HG02840 (cell line): ENCODE results near the gene RARS1.
A peak's percentile ranks its signal among the peaks of the same experiment; 100 is the strongest.
"Not testable (repeated sequence)": the region's sequence is repeated elsewhere in the genome, so short reads cannot be mapped to it uniquely, and the experiment has no call there.

Experiments used
- ATAC-seq: cut with Tn5 transposase; IDR thresholded peaks from one replicate; pipeline ENCODE4 v1.9.1; 2021; ENCODE audit warnings: mild to moderate bottlenecking, moderate library complexity, moderate number of reproducible peaks; ENCODE audit not compliant: unreplicated experiment, low FRiP score

RARS1 gene

DNA sequence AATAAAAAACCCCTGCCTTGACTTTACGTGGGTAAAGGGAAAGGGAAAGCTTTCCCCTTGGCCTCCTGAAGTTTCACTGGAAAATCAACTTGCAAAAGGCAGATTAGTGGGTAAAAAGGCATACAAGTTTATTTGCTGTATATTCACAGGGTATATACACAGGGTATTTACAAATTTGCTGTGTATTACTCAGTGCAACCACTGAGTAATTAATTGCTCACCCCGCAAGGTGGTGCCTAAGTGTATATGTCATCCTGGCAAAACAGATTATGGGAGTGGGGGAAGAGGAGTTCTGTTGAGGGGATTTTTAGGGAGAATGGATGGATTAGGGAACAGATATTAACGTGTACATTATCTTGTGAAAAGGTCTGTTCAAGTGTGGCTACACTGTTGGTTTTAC, 7.1 kb upstream of the RARS1 start:
- ATAC-seq: no peak

DNA sequence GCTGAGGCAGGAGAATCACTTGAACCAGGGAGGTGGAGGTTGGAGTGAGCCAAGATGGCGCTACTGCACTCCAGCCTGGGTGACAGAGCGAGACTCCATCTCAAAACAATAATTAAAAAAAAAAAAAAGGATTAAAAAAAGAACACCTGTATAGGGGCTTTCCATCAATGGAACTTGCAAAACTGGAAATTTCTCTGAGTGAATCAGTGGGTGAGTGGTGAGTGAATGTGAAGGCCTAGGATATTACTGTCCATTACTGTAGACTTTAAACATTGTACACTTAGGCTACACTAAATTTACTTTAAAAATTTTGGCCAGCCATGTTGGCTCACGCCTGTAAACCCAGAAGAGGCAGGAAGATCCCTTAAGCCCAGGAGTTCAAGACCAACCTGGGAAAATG, 5.7 kb upstream of the RARS1 start:
- ATAC-seq: no peak

DNA sequence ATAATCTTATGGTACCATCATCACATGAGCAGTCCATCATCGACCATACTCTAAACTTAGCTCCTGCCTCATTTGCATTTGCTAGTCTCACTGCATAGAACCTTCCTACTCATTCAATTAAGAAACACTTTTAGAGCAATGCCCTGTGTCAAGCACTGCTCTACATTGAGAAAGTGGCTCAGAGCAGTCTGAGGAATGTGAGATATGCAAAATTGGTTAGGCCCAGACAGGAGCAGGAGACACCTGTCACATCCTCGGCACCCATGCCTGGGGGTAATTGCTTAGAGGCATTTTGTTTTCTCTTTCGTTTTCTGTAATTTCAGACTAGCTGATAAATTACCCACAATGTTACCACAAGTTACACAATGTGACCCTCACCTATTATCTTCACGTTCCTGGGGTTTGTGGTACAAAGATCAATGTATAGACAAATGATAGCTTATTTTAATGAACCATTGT, 4.9 kb upstream of the RARS1 start:
- peak; percentile 93 for ATAC-seq

DNA sequence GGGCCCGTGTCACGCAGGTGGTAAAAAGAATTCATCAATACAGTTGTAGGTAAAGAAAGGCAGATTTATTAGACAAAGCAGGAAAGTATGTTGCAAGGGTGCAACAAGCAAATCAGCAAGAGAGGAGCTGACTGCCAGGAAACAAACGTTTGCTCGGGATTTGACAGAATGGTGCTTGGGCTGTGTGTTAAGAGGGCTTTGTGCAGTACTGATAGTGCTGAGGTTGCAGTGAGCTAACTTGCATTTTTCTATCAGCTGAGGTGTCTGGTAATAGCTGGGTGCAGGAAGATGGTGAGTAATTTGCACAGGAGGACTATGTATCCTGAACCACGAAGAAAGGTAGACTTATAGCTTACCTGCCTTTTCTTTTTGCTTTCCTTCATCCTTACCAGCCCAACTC, 3.9 kb upstream of the RARS1 start:
- no peak for ATAC-seq

DNA sequence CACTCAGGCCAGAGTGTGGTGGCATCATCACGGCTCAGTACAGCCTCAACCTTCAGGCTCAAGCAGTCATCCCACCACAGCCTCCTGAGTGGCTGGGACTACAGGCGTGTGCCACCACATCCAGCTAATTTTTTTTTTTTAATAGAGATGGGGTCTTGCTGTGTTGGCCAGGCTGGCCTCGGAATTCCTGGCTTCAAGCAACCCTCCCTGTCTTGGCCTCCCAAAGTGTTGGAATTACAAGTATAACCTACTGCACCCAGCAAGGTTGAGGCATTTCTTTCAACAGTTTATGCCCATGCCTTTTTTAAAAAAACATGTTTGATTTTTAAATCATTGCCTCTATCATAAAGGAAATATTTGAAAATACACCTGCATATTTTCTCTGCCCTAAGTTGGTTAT, 2.8 kb downstream of the RARS1 start:
- ATAC-seq: no peak

DNA sequence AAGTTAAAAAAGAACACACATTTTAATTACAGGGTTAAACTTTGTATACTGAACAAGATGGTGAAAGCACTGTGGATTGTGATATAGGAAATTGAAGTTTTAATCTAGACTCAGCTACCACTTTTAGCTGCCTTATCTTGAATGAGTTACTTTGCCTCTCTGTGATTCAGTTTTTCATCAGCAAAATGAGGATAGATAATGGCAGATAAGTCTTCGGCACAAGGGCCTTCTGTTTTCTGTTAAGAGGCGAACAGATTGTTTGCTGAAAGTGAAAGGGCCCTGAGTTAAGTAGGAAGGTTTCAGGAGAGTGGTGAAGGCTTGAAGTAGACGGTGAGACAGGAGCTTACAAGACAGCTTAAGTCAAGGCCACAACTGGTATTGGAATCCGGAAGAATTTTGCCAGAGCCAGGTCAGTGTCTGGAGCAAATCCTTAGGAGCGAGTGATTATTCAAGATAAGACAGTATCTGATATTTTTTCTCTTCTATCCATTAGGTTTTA, 7.8 kb downstream of the RARS1 start:
- ATAC-seq: no peak

DNA sequence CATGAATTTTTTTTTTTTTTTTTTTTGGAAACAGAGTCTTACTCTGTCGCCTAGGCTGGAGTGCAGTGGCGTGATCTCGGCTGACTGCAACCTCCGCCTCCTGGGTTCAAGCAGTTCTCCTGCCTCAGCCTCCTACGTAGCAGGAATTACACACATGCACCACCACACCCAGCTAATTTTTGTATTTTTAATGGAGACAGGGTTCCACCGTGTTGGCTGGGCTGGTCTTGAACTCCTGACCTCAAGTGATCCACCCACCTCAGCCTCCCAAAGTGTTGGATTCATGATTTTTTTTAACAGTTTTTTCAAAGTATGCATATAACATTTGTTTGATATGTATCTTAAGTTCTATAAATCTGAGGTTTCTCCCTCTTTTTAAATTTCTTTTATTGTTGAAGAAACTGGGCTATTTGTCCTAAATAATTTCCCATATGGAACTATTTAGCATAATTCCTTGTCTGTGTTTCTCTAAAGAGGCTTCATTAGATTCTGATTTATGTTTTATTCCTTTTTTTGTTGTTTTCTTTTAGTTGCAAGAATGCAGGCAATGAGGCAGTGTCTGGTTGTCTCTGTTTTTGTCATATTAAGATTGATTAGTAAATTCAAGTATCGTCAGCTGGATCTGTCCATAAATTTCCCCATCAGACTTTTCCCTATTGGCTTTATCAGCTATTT, 16.4 kb downstream of the RARS1 start:
- no peak for ATAC-seq

DNA sequence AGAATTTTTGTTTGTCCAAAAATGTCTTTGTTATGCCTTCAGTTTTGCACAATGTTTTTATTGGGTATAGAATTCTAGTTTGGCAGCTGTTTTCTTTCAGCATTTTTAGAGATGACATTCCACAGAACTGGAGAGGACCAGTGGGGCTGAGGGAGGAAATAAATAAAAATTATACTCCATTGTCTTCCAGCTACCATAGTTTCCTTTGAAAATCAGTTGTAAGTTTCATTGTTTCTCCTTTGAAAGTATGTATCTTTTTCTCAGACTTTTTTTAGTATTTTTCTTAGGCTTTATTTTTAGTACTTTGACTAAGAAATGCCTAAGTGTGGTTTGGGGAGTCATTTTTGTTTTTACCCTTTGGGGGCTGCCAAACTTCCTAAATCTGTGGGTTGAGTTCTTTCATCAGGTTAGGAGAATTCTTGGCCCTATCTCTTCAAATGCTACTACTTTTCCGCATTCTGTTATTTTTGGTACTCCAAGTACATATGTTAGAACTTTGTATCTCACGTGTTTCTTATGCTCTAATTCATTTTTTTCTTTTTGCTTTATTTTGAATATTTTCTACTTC, 27.7 kb downstream of the RARS1 start:
- ATAC-seq: no peak

DNA sequence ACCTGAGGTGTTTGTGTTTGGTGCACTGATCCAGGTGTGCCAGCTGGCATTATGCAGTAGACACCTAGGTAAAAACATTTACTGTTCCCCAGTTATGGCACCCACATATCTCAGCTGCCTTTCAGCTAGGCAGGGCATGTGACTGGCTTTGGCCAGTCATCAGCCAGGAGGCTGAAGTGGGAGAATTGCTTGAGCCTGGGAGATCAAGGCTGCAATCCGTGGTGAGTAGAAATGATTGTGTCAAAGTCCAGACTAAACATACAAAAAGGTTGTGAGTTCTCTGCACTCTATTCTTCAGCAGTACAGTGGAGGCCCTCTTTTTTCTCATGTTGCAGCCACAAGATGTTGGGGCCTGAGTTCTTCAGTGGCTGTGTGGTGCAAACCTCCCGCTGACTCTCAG, 39.6 kb downstream of the RARS1 start:
- ATAC-seq: no peak

DNA sequence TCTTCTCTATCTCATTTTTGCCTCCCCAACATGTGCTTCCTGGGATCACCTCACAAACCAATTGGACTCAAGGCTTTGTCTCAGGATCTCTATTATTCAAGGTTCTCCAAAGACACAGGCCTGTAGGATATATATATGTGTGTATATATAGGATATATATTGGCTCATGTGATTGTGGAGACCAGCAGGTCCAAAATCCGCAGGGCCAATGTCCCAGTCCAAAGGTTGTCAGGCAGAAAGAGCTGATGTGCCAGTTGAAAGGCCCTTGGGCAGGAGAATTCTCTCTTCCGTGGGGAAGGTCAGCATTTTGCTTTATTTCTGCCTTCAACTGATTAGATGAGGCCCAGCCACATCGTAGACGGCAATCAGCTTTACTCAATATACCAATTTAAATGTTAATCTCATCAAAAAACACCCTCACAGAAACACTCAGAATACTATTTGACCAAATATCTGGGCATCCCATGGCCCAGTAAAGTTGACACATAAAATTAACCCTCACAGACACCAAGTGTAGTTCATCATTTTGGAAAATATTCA, 41.6 kb downstream of the RARS1 start:
- no peak for ATAC-seq

DNA sequence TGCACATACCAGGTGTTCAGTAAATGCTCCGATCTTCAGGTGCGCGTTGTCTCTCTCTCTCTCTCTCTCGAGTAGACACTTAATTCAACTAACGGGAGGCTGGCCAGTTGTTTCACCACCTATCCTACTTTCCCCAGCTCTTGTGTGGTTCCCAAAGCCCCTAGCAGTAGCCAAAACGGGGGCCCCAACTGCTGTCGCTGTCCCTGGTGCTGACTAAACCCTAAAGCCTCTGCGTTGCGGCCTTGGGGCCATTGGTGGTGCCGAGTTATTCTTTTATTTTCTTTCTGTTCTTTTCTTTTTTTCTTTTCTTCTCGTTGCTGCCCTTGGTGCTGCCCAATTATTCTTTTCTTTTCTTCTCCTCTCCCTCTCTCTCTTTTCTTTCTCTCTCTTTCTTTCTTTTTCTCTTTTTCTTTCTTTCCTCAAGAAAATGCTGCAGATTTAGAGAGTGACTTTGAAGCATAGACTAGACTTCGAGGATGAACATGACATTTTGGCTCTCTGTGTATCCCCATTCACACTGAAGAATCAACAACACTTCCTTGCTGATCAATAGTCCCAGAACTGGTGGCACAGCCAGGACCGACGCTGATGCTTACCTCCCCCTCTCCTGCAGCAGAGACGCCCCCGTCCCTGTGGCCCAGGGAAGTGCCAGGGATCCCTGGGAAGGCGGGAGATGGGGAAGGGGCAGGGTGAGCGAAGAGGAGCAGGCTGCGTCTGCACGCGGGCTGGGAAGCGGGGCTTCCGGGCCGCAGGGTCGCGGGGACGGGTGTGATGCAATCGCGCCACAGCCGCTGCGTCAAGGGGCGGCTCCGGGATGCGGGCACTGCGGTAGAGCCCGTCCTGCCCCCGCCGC, 42.5 kb downstream of the RARS1 start, which contains the start of gene FBLL1:
Gene FBLL1 (plus strand): TSS at position 785 of the 853 bp plus-strand sequence. CDS start 200 bp downstream, outside the sequence.
- ATAC-seq: no peak

DNA sequence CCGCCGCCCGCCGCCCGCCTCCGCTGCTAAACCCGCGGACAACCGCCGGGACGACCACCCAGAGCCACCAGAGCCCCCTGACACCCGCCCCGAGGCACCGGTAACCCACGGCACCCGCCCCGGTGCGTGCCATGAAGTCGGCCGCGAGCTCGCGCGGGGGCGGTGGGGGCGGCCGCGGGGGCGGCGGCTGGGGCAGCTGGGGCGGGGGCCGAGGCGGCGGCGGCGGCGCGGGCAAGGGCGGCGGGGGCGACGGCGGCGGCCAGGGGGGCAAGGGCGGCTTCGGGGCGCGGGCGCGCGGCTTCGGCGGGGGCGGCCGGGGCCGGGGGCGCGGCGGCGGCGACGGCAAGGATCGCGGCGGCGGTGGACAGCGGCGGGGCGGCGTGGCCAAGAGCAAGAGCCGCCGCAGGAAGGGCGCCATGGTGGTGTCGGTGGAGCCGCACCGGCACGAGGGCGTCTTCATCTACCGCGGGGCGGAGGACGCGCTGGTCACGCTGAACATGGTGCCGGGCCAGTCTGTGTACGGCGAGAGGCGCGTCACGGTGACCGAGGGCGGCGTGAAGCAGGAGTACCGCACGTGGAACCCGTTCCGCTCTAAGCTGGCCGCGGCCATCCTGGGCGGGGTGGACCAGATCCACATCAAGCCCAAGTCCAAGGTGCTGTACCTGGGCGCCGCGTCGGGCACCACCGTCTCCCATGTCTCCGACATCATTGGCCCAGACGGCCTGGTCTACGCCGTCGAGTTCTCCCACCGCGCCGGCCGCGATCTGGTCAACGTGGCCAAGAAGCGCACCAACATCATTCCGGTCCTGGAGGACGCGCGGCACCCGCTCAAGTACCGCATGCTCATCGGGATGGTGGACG, 43.3 kb downstream of the RARS1 start:
- no peak for ATAC-seq

DNA sequence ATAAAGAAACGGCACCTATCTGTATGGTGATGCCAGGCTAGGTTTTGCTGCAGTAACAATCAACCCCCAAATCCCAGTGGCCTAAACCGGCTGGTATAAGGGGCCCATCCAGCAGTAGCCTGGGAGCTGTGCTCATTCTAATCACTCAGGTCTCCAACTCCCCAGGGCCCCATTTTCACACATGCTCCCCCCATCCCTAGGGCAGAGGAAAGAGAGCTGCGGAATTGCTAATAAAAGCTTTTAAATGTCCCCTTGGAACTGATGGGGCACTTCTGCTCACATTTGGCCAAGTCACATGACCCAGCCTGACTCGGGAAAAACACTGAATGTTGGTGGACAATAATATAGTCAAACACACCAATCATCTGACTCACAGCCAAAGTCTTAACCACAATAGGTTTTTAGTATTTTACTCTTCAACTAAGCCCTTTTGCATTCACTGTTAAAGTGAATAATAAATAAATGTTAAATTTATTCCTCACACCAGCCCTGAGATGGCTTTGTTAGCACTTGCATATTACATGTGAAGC, 44.4 kb downstream of the RARS1 start:
- ATAC-seq: no peak

DNA sequence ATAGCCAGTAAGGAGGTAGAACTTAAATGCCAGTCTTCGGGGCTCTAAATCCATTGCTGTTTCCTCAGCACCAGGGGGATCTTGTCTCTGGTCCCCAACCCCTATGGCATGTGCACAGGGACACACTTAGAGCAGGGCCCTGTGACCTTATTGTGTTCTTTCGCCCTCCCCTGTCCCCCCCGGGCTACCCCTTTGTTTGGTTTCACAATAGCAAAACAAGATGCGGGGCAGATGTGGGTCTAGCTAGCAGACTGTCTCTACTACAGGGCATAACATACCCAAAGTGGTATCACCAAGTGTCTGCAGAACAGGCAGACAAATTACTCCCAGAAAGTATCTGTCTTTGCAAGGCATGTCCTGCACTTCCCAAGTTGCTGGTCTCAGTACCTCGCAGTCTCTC, 44.9 kb downstream of the RARS1 start:
- ATAC-seq: no peak

DNA sequence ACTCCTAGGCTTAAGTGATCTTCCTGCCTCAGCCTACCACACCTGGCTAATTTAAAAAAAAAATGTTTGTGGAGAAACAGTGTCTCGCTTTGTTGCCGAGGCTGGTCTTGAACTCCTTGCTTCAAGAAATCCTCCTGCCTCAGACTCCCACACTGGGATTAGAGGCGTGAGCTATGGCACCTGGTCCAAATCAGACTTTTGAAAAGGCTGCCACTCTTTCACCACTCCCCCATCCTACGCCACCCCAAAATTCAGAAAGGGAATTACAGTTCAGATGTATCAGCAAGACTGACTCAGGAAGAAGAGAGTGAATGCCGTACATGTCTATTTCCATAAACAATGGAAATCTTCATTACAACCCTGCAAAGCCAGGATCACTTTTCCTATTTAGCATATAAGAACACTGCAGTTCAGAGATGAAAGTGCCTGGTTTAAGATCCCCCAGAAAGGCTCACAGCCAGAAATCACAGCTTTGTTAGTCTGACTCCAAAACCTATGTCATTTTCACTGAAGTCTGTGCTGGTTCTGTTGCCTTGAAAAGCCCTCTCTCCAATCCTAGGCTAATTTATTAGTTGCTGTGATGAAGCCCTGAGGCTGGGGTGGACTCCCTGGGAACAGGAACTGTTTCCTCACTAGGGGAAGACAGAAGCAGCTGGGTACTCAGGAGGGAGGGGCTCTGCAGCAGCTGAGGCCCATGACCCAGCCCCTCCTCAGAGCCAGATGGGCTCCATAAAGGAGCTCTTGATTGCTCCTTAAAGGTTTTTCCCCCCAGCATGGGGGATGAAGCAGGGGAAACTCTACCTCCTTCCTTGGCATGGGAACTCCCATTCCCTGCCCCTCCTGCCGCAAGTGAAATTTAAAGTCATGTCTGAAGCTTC, 46.0 kb downstream of the RARS1 start:
- no peak for ATAC-seq

DNA sequence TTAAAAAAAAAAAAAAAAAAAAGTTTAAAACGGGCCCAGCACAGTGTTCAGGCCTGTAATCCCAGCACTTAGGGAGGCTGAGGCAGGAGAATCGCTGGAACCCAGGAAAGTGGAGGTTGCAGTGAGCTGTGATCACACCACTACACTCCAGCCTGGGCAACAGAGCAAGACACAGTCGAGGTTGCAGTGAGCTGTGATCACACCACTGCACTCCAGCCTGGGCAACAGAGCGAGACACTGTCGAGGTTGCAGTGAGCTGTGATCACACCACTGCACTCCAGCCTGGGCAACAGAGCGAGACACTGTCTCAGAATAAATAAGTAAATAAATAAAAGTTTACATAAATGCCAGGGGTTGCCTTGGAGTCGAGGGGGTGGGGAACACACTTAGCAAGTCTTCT, 48.1 kb downstream of the RARS1 start:
- not testable (repeated sequence) for ATAC-seq

DNA sequence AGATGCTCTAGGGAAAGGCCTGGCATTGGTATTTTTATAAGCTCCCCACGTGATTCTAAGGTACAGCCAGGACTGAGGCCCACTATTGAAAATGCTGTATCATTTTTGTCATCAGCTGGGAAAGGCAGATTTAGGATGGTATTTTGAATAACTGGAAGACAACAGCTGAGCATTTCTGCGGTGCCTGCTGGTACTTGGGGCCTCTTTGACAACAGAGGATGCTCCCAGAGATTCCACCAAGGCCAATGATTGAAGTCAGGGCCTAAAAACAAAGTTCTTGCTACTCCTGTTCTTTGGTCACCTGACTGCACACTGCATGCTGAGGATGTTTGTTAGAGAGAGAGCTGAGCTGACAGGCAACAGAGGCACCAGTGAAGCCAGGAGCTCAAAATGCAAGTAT, 50.9 kb downstream of the RARS1 start:
- no peak for ATAC-seq

DNA sequence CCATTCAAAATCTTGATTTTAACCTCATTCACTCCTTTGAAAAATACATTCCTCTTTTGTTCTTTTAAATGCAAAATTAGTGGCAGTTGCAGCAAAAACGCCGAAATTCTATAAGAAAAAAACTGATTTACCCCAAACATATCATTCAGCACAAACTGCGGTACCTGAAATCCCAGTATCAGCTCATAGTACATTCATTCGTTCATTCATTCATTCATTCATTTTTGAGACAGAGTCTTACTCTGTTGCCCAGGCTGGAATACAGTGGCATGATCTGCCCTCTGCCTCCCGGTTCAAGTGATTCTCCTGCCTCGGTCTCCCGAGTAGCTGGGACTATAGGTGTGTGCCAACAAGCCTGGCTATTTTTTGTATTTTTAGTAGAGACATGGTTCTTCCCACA, 63.3 kb downstream of the RARS1 start:
- no peak for ATAC-seq

DNA sequence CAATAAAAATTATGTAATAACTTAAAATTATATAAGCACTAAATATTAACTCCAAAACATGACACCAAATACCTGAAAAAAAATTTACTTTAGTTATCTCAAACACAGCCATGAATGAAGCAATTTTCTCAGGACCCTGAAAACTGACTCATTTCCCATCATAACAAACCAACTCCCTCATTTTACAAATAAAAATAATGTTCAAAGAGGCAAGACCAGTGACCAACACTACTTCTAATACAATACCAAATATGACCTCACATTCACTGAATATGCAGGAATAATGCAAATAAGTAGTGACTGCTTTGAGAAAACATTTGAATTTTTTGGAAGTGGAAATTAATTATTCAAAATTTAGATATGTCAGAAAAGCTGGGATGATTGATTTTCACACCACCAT, 64.4 kb downstream of the RARS1 start:
- no peak for ATAC-seq
